Sigmoid colon (tissue), 4 donors: ENCODE data around the gene UNC13C.

Experiments
- EP300 ChIP-seq, 4 donors: sonication (generic); formaldehyde crosslinking; IDR thresholded peaks; one replicate each; pipeline ENCODE4 v1.6.1; 2017; ENCODE audit warnings: antibody characterized with exemption in 4 of 4
- TF ChIP-seq, protein P1 (sequence below), 4 experiments: fragments of 450-650 bp in 3 of 4; fragments of 200-600 bp in 1 of 4; IDR thresholded peaks; one replicate each; pipeline ENCODE4 v1.5.1; 2016 to 2019; ENCODE audit warnings: antibody characterized with exemption in 4 of 4, mild to moderate bottlenecking in 3 of 4, moderate library complexity in 2 of 4

DNA sequence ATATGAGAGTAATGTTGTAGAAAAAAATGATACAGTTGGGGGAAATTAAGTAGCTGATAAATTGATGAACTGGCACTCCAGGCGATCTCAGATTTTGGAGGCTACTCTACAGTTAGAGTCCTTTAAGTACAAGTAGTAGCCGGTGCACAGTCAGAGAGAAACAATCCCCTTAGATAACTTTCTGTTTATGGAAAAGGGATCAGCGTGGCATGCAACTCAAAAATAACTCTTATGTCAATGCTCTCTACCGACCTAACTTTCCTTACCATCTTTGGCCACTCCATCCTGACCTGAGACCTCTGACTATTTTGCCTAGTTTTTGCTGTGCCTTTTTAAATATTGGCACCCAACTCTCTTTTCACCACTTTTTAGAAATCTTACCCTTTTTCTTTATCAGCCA lies 299.6 kb downstream of the UNC13C start:
- TF ChIP-seq, protein P1, sequence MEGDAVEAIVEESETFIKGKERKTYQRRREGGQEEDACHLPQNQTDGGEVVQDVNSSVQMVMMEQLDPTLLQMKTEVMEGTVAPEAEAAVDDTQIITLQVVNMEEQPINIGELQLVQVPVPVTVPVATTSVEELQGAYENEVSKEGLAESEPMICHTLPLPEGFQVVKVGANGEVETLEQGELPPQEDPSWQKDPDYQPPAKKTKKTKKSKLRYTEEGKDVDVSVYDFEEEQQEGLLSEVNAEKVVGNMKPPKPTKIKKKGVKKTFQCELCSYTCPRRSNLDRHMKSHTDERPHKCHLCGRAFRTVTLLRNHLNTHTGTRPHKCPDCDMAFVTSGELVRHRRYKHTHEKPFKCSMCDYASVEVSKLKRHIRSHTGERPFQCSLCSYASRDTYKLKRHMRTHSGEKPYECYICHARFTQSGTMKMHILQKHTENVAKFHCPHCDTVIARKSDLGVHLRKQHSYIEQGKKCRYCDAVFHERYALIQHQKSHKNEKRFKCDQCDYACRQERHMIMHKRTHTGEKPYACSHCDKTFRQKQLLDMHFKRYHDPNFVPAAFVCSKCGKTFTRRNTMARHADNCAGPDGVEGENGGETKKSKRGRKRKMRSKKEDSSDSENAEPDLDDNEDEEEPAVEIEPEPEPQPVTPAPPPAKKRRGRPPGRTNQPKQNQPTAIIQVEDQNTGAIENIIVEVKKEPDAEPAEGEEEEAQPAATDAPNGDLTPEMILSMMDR (IDR thresholded peaks at IDR 0.05): no peak
- no peak for TF ChIP-seq EP300 (IDR thresholded peaks at IDR 0.05)
